ENCODE results near the gene MYOG.

The MYOG gene

GRCh38 chr1:203090421-203091198, 4.8 kb upstream of the MYOG start:
- no peak for DNase-seq

GRCh38 chr1:203089651-203090045, 3.8 kb upstream of the MYOG start:
- no peak for DNase-seq

DNA sequence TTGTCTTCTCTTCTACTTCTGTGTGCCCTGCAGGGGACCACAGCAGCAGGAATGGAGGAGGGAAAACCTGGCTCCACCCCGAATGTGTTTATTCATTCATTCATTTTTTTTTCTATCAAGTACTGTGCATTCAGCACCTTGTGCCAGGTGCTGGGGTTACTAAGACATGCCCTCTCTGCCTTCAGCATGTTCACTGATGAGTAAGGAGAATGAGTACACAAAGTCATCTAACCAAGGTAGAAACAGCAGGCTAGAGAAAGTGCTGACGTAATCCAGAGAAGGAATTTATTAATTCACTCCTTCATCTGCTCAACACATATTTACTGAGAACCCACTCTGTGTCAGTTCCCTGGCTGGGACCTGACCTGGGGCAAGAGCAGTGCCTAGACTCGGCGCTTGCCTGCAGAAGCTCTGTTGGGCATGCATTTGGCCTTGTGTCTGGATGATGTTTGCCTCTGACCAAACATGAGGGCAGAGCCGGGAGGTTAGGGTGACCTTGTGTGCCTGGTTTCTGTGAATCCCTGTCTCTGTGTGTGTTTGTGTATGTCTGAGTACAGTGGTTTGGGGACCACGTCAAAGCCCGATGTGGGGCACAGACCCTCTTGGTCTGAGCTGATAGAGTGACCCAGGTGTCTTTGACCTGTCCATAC, 3.3 kb upstream of the MYOG start:
- DNase-seq = no peak

DNA sequence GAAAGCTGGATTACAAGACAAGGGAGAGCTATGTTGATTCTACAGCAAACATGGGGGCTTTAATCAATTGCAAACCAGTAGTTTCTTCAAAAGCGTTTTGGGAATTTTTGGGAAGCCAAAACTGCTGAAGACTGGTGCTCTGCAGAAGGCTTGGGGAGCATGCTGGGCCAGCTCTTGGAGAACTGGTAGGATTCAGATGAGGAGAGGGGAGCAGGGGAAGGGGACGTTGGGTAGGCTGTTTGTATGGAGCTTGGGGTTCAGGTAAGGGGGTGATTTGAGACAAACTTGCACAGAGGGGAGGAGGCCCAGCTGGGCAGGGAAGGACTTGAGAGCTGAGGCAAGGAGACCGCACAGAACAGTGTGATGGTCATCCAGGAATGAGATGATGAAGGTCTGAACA, 2.6 kb upstream of the MYOG start:
- no peak for DNase-seq

GRCh38 chr1:203086992-203087763, 1.4 kb upstream of the MYOG start:
- no peak for DNase-seq

DNA sequence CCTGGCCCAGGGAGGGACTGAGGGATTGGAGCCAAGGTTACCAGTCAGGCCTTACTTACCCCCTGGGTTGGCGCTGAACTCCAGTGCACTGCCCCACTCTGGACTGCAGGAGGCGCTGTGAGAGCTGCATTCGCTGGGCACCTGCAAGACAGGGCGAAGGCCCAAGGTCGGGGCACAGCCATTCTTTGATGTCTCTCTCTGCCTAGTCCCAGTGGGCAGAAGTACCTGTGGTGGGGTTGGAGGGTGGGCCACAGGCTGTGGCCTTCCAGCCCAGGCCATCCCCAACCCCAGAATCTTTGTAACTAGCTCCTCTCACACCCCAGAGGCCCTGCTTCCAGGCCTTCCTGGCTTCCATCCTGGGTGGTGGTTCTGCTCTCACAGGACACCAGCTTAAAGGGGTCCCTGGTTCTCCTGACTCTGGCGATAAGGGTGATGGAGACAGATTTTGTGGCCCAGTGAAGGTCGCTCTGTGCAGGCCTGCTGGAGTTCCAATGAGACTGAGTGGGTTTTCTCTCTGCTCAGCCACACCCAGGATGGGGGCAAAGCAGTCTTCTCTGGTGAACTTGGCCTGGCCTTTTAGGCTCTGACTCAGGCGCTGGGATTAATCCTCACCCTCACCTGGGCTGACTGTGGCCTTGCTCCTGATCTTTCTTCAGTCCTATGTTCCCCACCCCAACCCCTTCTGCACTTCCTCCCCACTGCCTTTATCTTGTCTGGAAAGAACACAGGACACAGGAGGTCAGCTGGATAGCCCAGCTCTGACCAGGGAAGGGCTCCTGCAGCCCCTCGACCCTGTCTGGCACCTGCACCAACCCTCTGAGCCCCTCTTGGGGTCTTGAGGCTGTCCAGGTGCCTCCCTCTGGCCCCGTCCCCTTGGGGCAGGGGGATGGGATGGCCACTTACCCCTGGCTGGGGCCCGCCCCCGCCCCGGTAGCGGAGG, 954 bp downstream of the MYOG start:
- no peak for DNase-seq

GRCh38 chr1:203083463-203083921, 2.3 kb downstream of the MYOG start:
- DNase-seq = no peak

GRCh38 chr1:203082571-203083462, 3.0 kb downstream of the MYOG start:
- DNase-seq = no peak

DNA sequence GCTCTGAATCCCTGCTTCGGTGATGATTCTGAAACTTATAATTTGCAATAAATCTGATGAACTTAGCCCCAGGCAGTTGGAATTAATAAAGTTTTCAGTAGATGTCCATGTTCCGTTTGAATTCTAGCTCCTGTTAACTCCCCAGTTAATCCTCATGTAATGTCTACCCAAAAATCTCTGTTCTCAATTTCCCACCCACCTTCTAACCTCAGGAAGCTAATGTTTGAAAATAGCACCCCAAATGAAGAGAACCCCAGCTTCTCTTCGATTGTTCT, 3.6 kb downstream of the MYOG start:
- no peak for DNase-seq

DNA sequence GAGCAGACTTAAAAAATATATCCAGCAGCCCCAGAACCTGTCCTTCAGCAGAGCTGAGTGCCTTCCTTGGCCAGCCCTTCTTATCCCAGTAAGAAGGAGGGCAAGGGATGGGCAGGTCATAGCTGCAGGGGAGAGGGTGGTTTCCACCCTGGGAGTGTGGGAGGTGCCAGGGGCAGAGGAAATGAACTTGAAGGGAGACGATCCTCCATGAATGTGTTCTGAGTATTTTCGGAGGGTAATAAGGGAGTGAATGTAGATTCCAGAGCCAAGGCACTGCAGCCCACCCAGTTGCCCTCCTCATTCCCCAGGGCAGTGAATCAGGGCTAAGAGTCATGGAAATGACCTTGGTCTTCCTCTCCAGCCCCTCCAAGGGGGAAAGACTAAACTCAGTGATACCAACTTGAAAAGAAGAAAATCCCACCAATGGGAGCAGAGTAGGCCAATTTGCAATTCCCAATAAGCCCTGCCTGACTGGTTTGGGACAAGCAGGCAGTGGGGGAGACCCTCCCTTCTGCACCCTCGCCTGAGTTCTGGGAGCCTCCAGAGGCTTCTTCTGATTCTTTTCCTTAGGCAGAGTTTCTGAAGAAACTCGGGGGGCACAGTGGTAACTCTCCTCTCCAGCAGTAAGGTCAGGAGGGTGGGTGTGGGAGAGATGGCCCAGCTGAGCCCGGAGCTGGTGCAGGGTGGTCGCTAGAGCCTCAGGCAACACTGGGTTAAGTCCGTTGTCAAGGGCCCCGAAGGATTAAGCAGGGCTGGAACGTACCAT, 4.2 kb downstream of the MYOG start:
- DNase-seq = no peak

GRCh38 chr1:203080456-203080855, 5.4 kb downstream of the MYOG start:
- no peak for DNase-seq

DNA sequence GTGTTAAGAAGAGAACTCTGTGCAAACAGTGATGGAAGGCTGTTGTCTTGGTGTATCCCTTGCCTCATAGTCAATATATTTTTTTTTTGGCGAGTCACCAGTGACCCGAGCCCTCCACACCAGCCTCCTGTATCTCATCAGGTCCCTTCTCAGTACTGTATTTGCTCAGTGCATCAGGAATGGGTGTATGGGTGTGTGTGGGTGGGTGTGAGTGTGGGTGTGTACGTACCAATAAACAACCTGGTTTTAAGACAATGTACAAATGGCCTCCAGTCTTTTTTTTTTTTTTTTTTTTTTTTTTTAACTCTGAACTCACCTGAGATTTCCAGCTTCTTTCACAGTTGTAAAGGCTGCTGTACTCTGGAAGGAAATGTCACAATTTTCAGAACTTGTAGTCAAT, 7.3 kb downstream of the MYOG start:
- DNase-seq = no peak

DNA sequence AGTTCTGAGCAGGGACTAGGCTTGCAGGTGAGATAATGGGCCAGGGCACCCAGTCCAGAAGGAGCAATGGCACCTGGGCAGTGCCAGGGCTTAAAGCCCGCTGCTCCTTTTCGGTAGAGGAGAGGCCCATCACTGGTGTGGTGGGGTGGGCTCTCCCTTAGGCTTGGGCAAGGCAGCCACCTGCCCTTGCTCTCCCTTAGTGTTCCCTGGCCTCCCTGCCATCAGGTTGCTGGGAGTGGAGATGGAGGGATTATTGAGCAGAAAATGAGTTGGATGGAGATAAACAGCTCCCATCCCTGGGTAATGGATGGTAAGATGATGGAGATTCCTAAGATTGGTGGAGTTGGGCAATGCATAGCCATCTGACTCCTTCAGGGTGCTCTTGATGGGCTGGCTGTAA, 7.9 kb downstream of the MYOG start:
- DNase-seq = no peak

GRCh38 chr1:203077367-203077766, 8.4 kb downstream of the MYOG start:
- DNase-seq = no peak

GRCh38 chr1:203076031-203076511, 9.7 kb downstream of the MYOG start:
- DNase-seq = no peak

DNA sequence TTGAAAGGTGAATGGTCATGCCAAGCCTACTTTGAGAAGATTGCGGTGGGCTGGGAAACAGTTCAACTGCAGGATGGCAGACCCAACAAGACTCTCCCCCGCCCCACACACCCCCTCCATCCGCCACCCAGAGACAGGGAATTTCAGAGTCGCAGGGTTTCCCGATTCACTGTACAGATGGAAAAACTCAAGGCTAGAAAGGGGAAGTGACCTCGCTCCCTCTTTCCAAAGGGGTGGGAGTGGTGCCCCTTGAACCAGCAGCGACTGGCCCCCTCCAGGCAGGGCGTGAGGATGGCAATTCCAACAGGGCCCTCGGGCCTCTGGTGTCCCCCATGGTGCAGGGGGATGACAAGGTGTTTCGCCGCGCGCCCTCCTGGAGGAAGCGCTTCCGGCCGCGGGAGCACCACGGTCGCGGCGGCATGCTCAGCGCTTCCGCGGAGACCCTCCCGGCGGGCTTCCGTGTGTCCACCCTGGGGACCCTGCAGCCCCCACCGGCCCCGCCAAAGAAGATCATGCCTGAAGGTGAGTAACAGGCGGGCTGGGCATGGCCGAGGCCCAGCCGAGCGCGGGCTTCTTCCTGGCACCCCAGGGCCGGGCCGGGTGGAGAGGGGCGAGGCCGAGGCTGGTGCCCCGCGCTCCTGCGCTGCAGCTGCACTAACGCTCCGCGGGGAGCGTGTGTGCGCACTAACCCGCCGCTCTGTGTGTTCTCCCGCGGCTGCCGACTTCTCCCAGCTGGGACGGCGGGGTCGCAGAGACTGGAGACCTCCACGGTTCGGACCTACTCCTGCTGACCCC, 10.4 kb downstream of the MYOG start:
- no peak for DNase-seq

DNA sequence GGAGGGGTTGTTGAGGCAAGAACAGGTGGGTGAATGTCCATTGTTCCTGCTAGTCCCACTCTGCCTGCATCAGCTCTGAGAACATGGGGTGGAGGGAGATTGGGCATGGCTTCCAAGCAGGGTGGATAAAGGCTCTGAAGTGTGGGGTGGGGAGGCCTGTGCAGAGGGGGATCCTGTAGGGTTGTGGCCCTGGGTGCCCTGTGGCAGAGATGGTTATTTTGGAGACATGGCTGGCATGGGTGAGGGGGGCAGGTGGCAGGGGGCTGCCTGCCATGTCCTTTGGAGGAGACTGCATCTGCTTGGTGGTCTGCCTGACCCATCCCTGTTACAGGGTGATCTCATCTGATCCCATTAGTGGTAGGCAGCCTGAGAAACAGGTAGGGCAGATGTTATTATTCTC, 11.2 kb downstream of the MYOG start:
- no peak for DNase-seq

DNA sequence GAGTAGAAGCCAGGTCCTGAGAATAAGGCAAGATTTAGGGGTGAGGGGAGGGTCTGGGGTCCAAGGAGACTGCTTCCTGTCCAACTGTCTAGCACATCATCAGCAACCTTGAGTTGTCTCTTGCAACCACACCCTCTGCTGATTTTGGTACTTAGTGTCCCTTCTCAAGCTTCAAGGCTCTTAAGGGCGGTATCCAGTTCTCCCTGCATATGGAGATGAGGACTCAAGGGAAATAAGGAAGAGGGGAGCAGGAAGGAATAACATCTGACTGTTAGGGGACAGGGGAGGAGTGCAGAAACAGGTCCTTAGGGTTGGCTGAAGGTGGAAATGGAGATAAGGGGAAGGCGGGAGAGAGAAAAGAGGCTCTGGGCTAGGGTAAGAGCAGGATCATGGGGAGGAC, 12.3 kb downstream of the MYOG start:
- DNase-seq = no peak

- no peak for DNase-seq
Observed at GRCh38 chr1:203072911-203073310, 12.9 kb downstream of the MYOG start.

- DNase-seq = no peak
Observed at GRCh38 chr1:203072002-203072602, 13.7 kb downstream of the MYOG start.
